Heart left ventricle (tissue), 16 donors: ENCODE data around the gene HMCN2. TPM values are rescaled to one million over a fixed set of nuclear protein-coding genes. Genes with fewer than 3 reads are reported as not detected.

ENCODE experiments used
- ATAC-seq, 4 donors: fragments of 200-7000 bp; cut with Tn5 transposase; one replicate each; pipeline ENCODE4 v1.9.1; 2020 to 2022; ENCODE audit warnings: moderate library complexity in 4 of 4, mild to moderate bottlenecking in 3 of 4, moderate number of reproducible peaks in 1 of 4
- DNase-seq, 5 donors: peaks; one replicate each; pipeline ENCODE4 v3.0.0-alpha.2; 2020
- H3K27ac ChIP-seq, 12 donors: fragments of 200-600 bp; sonication (generic) in 4 of 12; one replicate each; pipeline versions ENCODE4 v1.5.0 to v1.8.0; 2016 to 2022; ENCODE audit warnings: mild to moderate bottlenecking in 2 of 12
- H3K27me3 ChIP-seq, 9 donors: fragments of 200-600 bp; sonication (generic) in 2 of 9; one replicate each; pipeline versions ENCODE4 v1.5.1 to v1.8.0; 2016 to 2022; ENCODE audit warnings: mild to moderate bottlenecking in 3 of 9
- H3K36me3 ChIP-seq, 9 donors: fragments of 200-600 bp; sonication (generic) in 2 of 9; one replicate each; pipeline versions ENCODE4 v1.5.0 to v1.8.0; 2018 to 2022; ENCODE audit warnings: mild to moderate bottlenecking in 2 of 9
- H3K4me1 ChIP-seq, 12 donors: fragments of 200-600 bp; sonication (generic) in 4 of 12; one replicate each; pipeline versions ENCODE4 v1.5.0 to v1.8.0; 2016 to 2022; ENCODE audit warnings: mild to moderate bottlenecking in 3 of 12
- H3K4me3 ChIP-seq, 12 donors: fragments of 200-600 bp; sonication (generic) in 4 of 12; one replicate each; pipeline versions ENCODE4 v1.5.0 to v1.8.0; 2017 to 2022; ENCODE audit warnings: mild to moderate bottlenecking in 9 of 12, moderate library complexity in 4 of 12
- H3K9me3 ChIP-seq, 12 donors: fragments of 200-600 bp; sonication (generic) in 4 of 12; one replicate each; pipeline versions ENCODE4 v1.5.0 to v1.8.0; 2016 to 2022; ENCODE audit warnings: mild to moderate bottlenecking in 1 of 12
- CTCF ChIP-seq, 12 donors: fragments of 200-600 bp; sonication (generic) in 4 of 12; IDR thresholded peaks; one replicate each; pipeline versions ENCODE4 v1.5.0 to v1.8.0; 2018 to 2022; ENCODE audit warnings: antibody characterized with exemption in 12 of 12, mild to moderate bottlenecking in 5 of 12
- POLR2A ChIP-seq, 2 donors: fragments of 450-650 bp; IDR thresholded peaks; one replicate each; pipeline ENCODE4 v1.6.1; 2017; ENCODE audit warnings: antibody characterized with exemption in 2 of 2, mild to moderate bottlenecking in 2 of 2, moderate library complexity in 2 of 2
- WGBS, 4 donors: extraction: QIAGEN DNeasy Blood & Tissue Kit in 2 of 4; methylation state at CpG; one replicate each; pipeline versions ENCODE4 v1.1.5 to v1.1.7; 2013 to 2018; 5-methylcytosine and 5-hydroxymethylcytosine counted together
- intact Hi-C, 10 donors: fragments of 100-400 bp; cut with DNase I; formaldehyde crosslinking; loops; one replicate each; pipeline versions ENCODE4 v1.11.1 to v1.14.2; 2022
- polyA plus RNA-seq, 2 donors: library from polyadenylated mRNA; stranded (reverse); fragments of 200-250 nt; gene quantifications; one replicate each; pipeline ENCODE4 v1.2.3, GENCODE V29; 2013
- total RNA-seq, 9 donors: library from RNA; depleted of rRNA in 2 of 9; stranded (reverse); fragments of >200 nt in 2 of 9; fragmentation: NEBNext Ultra II Directional in 3 of 9; extraction: Animal tissue kit (Norgen Biotek cat#: 25700) in 3 of 9; gene quantifications; one replicate each; pipeline versions ENCODE4 v1.1.0 to v1.2.4, GENCODE V29; 2016 to 2023
- donor health status: ischemic (EF 13 %, LVEDD 7.1; RV severe dilation, severe dysfunction).
- donor health status: healthy with polysubstance abuse.
- donor health status: DM: no; HTN: yes; CAD: no.
- donor health status: DM: no; HTN: no; CAD: no.
- donor health status: ischemic (EF 25% LVEDD 6.9; RV normal size, moderate dysfunction).
- donor health status: ischemic (EF 25% LVEDD 5.7; RV mildly dilated, moderate dysfunction).
- donor health status: healthy.
- donor health status: DM: yes; HTN: yes; CAD: no.
- donor health status: ischemic (EF 35%, LVEDD 5.7; RV mildly dilated, moderate dysfunction).
- donor health status: nonischemic (EF 11% LVEDD 7.7; RV severe dilation, severe dysfunction).
- donor health status: DM: yes; HTN: yes; CAD: no.
- donor health status: PGD.
- donor health status: ischemic (EF 29% LVEDD 5.4; RV normal size, mild dysfunction).
- donor health status: nonischemic (EF 23%, LVEDD 6.1; RV moderate dilation, normal function).

Gene HMCN2
- total and polyA plus RNA-seq, 11 donors: 2.3 to 10.4 (median 4.3) TPM

- H3K4me1 ChIP-seq: peaks cover 0 to 25% (median 12%) of the 10 kb centered on the region in 12 donors
- 85 to 89% (median 88%) methylated on average over 11 to 17 of the region's 17 CpGs for WGBS, 4 donors
- ATAC-seq (no peak), DNase-seq (peak in 2 of 5 donors; percentile 23 to 55)
- no peak overlapping the region for H3K27ac ChIP-seq
- H3K36me3 ChIP-seq: no peaks in the 10 kb centered on the region
- H3K9me3 ChIP-seq: no peaks in the 10 kb centered on the region
- H3K4me3 ChIP-seq: no peak overlapping the region
- H3K27me3 ChIP-seq: peaks cover 0 to 23% (median 10%) of the 10 kb centered on the region in 9 donors
- TF ChIP-seq CTCF (IDR thresholded peaks at IDR 0.05) (no peak), POLR2A (IDR thresholded peaks at IDR 0.05) (no peak)
- intact Hi-C loops: no loop called here
These were observed 166.2 kb downstream of the HMCN2 start for GRCh38 chr9:130431536-130432303.

GRCh38 chr9:130432362-130432761, 166.8 kb downstream of the HMCN2 start:
- H3K4me3 ChIP-seq: no peak overlapping the region
- intact Hi-C loops: no loop called here
- 66 to 83% (median 77%) methylated on average over 9 to 11 of the region's 11 CpGs for WGBS, 4 donors
- H3K27me3 ChIP-seq: peaks cover 0 to 23% (median 10%) of the 10 kb centered on the region in 9 donors
- H3K36me3 ChIP-seq: no peaks in the 10 kb centered on the region
- H3K27ac ChIP-seq: no peak overlapping the region
- H3K9me3 ChIP-seq: no peaks in the 10 kb centered on the region
- ATAC-seq (peak in 2 of 4 donors; percentile 3 to 8), DNase-seq (peak in 2 of 5 donors; percentile 26 to 51)
- TF ChIP-seq POLR2A (IDR thresholded peaks at IDR 0.05) (no peak), CTCF (IDR thresholded peaks at IDR 0.05) (peak in 1 of 12 donors; percentile 12)
- H3K4me1 ChIP-seq: peaks cover 0 to 20% (median 6%) of the 10 kb centered on the region in 12 donors

- ATAC-seq: peak in 1 of 4 donors; percentile 3
- TF ChIP-seq CTCF (IDR thresholded peaks at IDR 0.05) (no peak), POLR2A (IDR thresholded peaks at IDR 0.05) (no peak)
- Histone ChIP-seq H3K4me1 (peaks cover 0 to 20% (median 6%) of the 10 kb centered on the region in 12 donors), H3K9me3 (no peaks in the 10 kb centered on the region), H3K27ac (no peak overlapping the region), H3K4me3 (peak overlapping the region in 9 of 12 donors; percentile 7 to 45 (median 39)), H3K27me3 (peaks cover 0 to 23% (median 10%) of the 10 kb centered on the region in 9 donors), H3K36me3 (no peaks in the 10 kb centered on the region)
- WGBS, 4 donors: 36 to 66% (median 58%) methylated on average over 1 to 16 of the region's 16 CpGs
- DNase-seq: peak in 1 of 5 donors; percentile 55
- intact Hi-C loops: no loop called here
These were observed 167.2 kb downstream of the HMCN2 start for GRCh38 chr9:130432796-130433167.

GRCh38 chr9:130433168-130433946, 167.8 kb downstream of the HMCN2 start:
- no peak overlapping the region for H3K27ac ChIP-seq
- H3K4me1 ChIP-seq: peaks cover 0 to 14% (median 5%) of the 10 kb centered on the region in 12 donors
- no peaks in the 10 kb centered on the region for H3K36me3 ChIP-seq
- no peaks in the 10 kb centered on the region for H3K9me3 ChIP-seq
- intact Hi-C loops: no loop called here
- no peak for TF ChIP-seq POLR2A (IDR thresholded peaks at IDR 0.05)
- peak; percentile 45 to 87 (median 68) for TF ChIP-seq CTCF (IDR thresholded peaks at IDR 0.05)
- ATAC-seq: peak; percentile 25 to 89 (median 76)
- WGBS, 4 donors: 7 to 15% (median 11%) methylated on average over 47 to 92 of the region's 92 CpGs
- peak overlapping the region in 11 of 12 donors; percentile 7 to 45 (median 37) for H3K4me3 ChIP-seq
- peaks cover 0 to 23% (median 10%) of the 10 kb centered on the region in 9 donors for H3K27me3 ChIP-seq
- DNase-seq: peak in 3 of 5 donors; percentile 55 to 75 (median 63)
